GM19193 (cell line): ENCODE results near the gene GK.

Experiments used
- POLR2A ChIP-seq: IDR thresholded peaks from 4 replicates; pipeline ENCODE4 v1.6.1; 2011; ENCODE audit not compliant: insufficient read depth, insufficient read length; ENCODE audit errors: extremely low read depth

Gene GK

DNA sequence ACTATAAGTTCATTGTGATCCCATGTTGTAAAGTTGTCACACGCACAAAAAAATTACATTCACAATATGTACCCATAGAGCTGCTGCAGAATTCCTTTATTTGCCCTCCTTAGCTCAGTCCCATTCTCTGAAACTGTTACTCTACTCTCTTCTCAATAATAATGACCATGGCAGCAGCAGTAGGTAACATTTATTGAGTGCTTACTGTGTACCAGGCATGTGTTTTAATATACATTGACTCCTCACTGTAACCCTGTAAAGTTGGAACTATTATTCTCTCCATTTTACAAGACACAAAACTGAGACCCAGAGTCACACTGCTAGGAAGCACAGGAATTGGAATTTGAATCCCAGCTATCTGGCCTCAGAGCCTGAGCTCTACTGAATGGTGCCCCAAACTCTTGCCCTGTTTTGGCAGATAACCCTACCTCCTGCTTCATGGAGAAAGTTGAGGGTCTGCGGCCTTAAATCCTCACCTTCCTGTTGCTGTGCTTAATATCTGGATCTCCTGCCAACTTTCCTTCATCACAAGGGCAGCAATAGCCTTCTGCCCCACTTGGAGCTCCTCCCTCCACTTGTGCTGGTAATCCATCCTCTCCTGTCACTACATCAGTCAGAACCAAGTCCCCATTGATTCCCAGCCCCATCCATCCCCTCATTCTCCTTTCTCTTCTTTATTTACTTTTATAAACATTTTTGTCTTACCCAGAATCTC, 20.8 kb downstream of the GK start:
- TF ChIP-seq POLR2A: no peak

DNA sequence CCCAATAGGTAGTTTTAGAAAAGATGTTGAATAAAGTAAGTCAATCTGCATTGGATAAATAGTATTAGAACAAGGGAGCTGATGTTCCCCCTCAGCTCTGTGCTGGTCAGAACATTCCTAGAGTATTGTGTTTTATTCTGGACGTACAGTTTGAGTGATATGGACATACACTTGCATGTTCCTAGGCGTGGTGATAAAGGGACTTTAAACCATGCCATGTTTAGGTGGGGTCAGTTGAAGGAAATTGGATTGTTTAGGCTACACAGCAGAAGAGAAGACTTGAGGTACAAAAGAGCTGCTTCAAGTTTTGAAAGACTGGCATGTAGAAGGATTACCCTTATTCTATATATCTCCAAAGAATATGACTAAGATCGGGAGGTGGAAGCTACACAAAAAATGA, 21.6 kb downstream of the GK start:
- no peak for TF ChIP-seq POLR2A

DNA sequence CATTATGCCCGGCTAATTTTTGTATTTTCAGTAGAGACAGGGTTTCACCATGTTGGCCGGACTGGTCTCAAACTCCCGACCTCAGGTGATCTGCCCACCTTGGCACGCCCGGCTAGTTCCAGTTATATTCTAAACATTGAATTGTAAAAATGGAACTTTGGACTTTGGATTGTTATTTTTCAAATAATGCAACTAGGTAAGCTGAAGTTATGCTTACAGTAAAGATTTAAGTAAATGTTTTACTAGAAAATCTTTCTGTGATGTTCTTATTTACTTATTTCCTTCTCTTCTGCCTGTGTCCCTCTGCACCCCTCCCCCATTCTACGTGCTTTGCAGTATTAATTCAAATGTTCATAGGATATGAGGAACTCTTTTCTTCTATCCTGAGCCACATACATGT, 26.1 kb downstream of the GK start:
- no peak for TF ChIP-seq POLR2A

- no peak for TF ChIP-seq POLR2A
Measured at GRCh38 chrX:30680618-30681017, 27.4 kb downstream of the GK start.

- TF ChIP-seq POLR2A: no peak
Measured at GRCh38 chrX:30688641-30689040, 35.4 kb downstream of the GK start.

- no peak for TF ChIP-seq POLR2A
Measured at GRCh38 chrX:30689116-30689515, 35.9 kb downstream of the GK start.

DNA sequence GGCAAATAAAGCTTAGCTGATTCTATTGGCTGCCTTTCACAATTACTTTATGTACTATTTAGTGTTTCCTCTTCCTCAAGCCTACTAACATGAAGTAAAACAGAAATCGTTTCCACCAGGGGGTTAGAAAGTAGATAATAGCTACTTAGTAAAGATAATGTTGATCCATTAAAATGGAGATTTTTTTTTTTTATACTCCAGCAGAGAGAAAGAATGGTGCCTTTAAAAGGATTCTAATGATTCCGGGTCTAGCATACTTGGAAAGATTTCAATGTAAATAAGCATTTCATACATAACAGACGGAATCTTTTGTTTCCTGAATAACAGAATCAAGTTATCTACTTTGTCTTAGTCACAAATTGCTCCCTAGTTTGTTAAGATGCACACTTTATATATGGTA, 37.1 kb downstream of the GK start:
- TF ChIP-seq POLR2A: no peak

- TF ChIP-seq POLR2A: no peak
Measured at GRCh38 chrX:30693999-30694650, 40.9 kb downstream of the GK start.

GRCh38 chrX:30702736-30703135, 49.5 kb downstream of the GK start:
- no peak for TF ChIP-seq POLR2A

GRCh38 chrX:30706216-30706775, 53.1 kb downstream of the GK start:
- TF ChIP-seq POLR2A: no peak

- no peak for TF ChIP-seq POLR2A
Measured at GRCh38 chrX:30712214-30712613, 59.0 kb downstream of the GK start.

DNA sequence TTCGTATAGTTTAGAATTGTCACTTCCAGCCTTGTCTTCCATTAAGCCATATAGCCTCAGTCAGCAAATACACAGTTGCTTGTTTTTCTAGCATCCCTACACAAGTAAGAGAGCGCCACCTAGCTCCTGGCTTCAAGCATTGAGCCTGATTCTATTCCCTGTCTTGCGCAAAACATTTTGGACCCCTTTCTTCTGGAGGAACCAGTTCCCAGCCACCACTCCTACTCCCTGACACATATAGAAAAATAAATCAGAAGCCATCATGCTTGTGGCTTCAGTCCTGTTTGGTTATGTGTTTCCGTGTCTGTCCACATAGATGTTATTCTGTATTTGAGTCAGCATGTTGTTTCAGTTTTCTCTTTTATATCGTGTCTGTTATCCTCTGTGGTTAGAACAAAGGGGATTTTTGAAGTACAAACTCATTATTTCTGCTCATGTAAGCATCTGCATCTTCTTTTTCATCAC, 59.9 kb downstream of the GK start:
- no peak for TF ChIP-seq POLR2A

- TF ChIP-seq POLR2A: no peak
Measured at GRCh38 chrX:30714138-30714537, 60.9 kb downstream of the GK start.

DNA sequence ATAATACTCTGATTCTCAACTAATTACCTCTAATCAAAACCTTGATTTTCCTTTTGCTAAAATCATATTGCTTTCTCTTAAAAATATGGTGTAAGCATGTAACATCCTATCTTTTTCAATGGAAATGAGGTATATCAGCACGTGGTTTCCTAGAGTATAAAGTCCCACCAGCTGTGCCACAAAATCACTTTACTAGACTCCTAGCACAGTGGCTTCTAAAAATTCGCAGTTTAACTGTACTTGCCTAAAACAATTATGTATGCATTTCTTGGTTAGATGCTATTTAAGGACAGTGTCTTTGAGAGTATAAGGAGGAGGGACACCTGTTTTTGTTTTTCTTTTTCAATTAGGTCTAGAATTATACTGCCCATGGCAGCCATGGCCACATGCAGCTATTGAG, 62.8 kb downstream of the GK start:
- TF ChIP-seq POLR2A: no peak

- no peak for TF ChIP-seq POLR2A
Measured at GRCh38 chrX:30733852-30734660, 80.8 kb downstream of the GK start.
